OCI-LY7 (cell line): Measurements from ENCODE around the gene RALGAPA2. TPM values are rescaled to one million over a fixed set of nuclear protein-coding genes. Genes with fewer than 3 reads are reported as not detected.

Experiments used
- BruUV-seq: library from RNA; stranded (reverse); fragments of 400-500 nt; replicated peaks from 2 replicates; lab custom pipeline; 2021; lab: Mats Ljungman, UMichigan
- CTCF ChIA-PET: fragments of 300-600 bp; sonication (Branson Sonifier 250); formaldehyde crosslinking; loops from one replicate; lab custom pipeline; 2022; ENCODE audit warnings: antibody characterized with exemption; ENCODE audit not compliant: unreplicated experiment; lab: Charles Lee
- POLR2A ChIA-PET: fragments of 300-600 bp; sonication (Branson Sonifier 250); formaldehyde crosslinking; loops from one replicate; lab custom pipeline; 2022; ENCODE audit warnings: antibody characterized with exemption; lab: Charles Lee
- DNase-seq: peaks from one replicate; pipeline ENCODE4 v3.0.0-alpha.2; 2015; ENCODE audit warnings: low spot score
- H2AFZ ChIP-seq: fragments of 200-600 bp; sonication (generic), shearing (Covaris generic); 2 replicates; pipeline ENCODE4 v1.6.1; 2014; ENCODE audit warnings: mild to moderate bottlenecking, antibody characterized with exemption, low read length, moderate library complexity
- H3K27ac ChIP-seq: fragments of 200-600 bp; sonication (generic); 2 replicates; pipeline ENCODE4 v1.5.1; 2014; ENCODE audit warnings: mixed run types, low read depth, mild to moderate bottlenecking, moderate library complexity, low read length, inconsistent platforms; ENCODE audit not compliant: poor library complexity, severe bottlenecking
- H3K36me3 ChIP-seq: fragments of 200-600 bp; sonication (generic); 2 replicates; pipeline ENCODE4 v1.6.1; 2014; ENCODE audit warnings: mild to moderate bottlenecking, antibody characterized with exemption, low read length, moderate library complexity, mixed read lengths; ENCODE audit not compliant: insufficient read depth
- H3K4me1 ChIP-seq: fragments of 200-600 bp; sonication (generic); 2 replicates; pipeline ENCODE4 v1.5.1; 2014; ENCODE audit warnings: mild to moderate bottlenecking, low read length; ENCODE audit not compliant: insufficient read depth, poor library complexity, severe bottlenecking
- H3K4me2 ChIP-seq: fragments of 200-600 bp; sonication (generic); 2 replicates; pipeline ENCODE4 v1.6.1; 2014; ENCODE audit warnings: mild to moderate bottlenecking, low read length
- H3K4me3 ChIP-seq: fragments of 200-600 bp; sonication (generic); 2 replicates; pipeline ENCODE4 v1.5.1; 2014; ENCODE audit warnings: mild to moderate bottlenecking, low read depth, low read length; ENCODE audit not compliant: poor library complexity, severe bottlenecking
- H3K79me2 ChIP-seq: fragments of 200-600 bp; sonication (generic); 2 replicates; pipeline ENCODE4 v1.6.1; 2016; ENCODE audit warnings: low read depth, mild to moderate bottlenecking, low read length, moderate library complexity, mixed read lengths; ENCODE audit not compliant: insufficient read depth
- H3K9me2 ChIP-seq: fragments of 200-600 bp; sonication (generic); 2 replicates; pipeline ENCODE4 v1.6.1; 2016; ENCODE audit warnings: mild to moderate bottlenecking, low read length, mixed read lengths; ENCODE audit not compliant: insufficient read depth
- H3K9me3 ChIP-seq: fragments of 200-600 bp; sonication (generic); 2 replicates; pipeline ENCODE4 v1.6.1; 2014; ENCODE audit warnings: mild to moderate bottlenecking, mixed run types, low read length, mixed read lengths
- H4K20me1 ChIP-seq: fragments of 200-600 bp; sonication (generic); 2 replicates; pipeline ENCODE4 v1.6.1; 2014; ENCODE audit warnings: mild to moderate bottlenecking, antibody characterized with exemption, low read length, moderate library complexity, mixed read lengths; ENCODE audit not compliant: insufficient read depth
- CTCF ChIP-seq: fragments of 200-600 bp; sonication (generic); conservative IDR thresholded peaks from 2 replicates; pipeline ENCODE4 v1.5.1; 2014; ENCODE audit warnings: mild to moderate bottlenecking, antibody characterized with exemption, low read length, moderate library complexity, mixed read lengths
- EZH2phosphoT487 ChIP-seq: fragments of 200-600 bp; sonication (generic); IDR thresholded peaks from 2 replicates; pipeline ENCODE4 v1.6.1; 2018; ENCODE audit warnings: low read depth, borderline replicate concordance, mild to moderate bottlenecking, mixed run types, antibody characterized with exemption, low read length, moderate library complexity, mixed read lengths
- intact Hi-C: fragments of 100-400 bp; cut with micrococcal nuclease; formaldehyde crosslinking; loops from one replicate; pipeline ENCODE4 v1.10.0; 2022; ENCODE audit not compliant: unreplicated experiment
- total RNA-seq, 2 experiments: library from RNA; depleted of rRNA in 1 of 2; stranded (reverse); fragments of >200 nt in 1 of 2; shearing (Covaris generic) in 1 of 2; gene quantifications; 2 replicates each; pipeline ENCODE4 v1.2.3, GENCODE V29; 2014 to 2022

The RALGAPA2 gene
- total RNA-seq, 2 experiments from 2014 or later: 9.1 to 17.8 TPM

- Histone ChIP-seq H3K9me2 (no peaks in the 10 kb centered on the region), H3K4me1 (no peaks in the 10 kb centered on the region), H2AFZ (no peak overlapping the region), H3K79me2 (no peaks in the 10 kb centered on the region), H3K4me3 (no peak overlapping the region), H3K9me3 (no peaks in the 10 kb centered on the region), H3K36me3 (no peaks in the 10 kb centered on the region), H3K27ac (no peak overlapping the region), H3K4me2 (no peak overlapping the region), H4K20me1 (no peaks in the 10 kb centered on the region)
- no TSS peak for BruUV-seq
- TF ChIP-seq EZH2phosphoT487: no peak
- TF ChIP-seq CTCF: no peak
- CTCF ChIA-PET: no interaction called here
- DNase-seq: no peak
- POLR2A ChIA-PET: no interaction called here
- intact Hi-C loops: no loop called here
Measured at GRCh38 chr20:20391115-20391514, 321.3 kb downstream of the RALGAPA2 start.

GRCh38 chr20:20390393-20390792 lies 322.1 kb downstream of the RALGAPA2 start:
- Histone ChIP-seq H3K27ac (no peak overlapping the region), H3K9me3 (no peaks in the 10 kb centered on the region), H3K4me1 (no peaks in the 10 kb centered on the region), H3K36me3 (no peaks in the 10 kb centered on the region), H3K4me3 (no peak overlapping the region), H4K20me1 (no peaks in the 10 kb centered on the region), H3K9me2 (no peaks in the 10 kb centered on the region), H3K79me2 (no peaks in the 10 kb centered on the region), H3K4me2 (no peak overlapping the region), H2AFZ (no peak overlapping the region)
- no peak for DNase-seq
- CTCF ChIA-PET: no interaction called here
- no TSS peak for BruUV-seq
- TF ChIP-seq CTCF: no peak
- TF ChIP-seq EZH2phosphoT487: no peak
- POLR2A ChIA-PET: no interaction called here
- intact Hi-C loops: no loop called here

GRCh38 chr20:20386192-20386591 lies 326.3 kb downstream of the RALGAPA2 start:
- ChIA-PET CTCF (no interaction called here), POLR2A (no interaction called here)
- H3K9me2 ChIP-seq: no peaks in the 10 kb centered on the region
- H2AFZ ChIP-seq: no peak overlapping the region
- H3K4me1 ChIP-seq: no peaks in the 10 kb centered on the region
- H3K27ac ChIP-seq: no peak overlapping the region
- no peaks in the 10 kb centered on the region for H3K79me2 ChIP-seq
- intact Hi-C loops: no loop called here
- no TSS peak for BruUV-seq
- no peak for TF ChIP-seq CTCF
- no peak for TF ChIP-seq EZH2phosphoT487
- H3K4me3 ChIP-seq: no peak overlapping the region
- H4K20me1 ChIP-seq: no peaks in the 10 kb centered on the region
- no peak for DNase-seq
- no peaks in the 10 kb centered on the region for H3K9me3 ChIP-seq
- no peak overlapping the region for H3K4me2 ChIP-seq
- no peaks in the 10 kb centered on the region for H3K36me3 ChIP-seq
